BLaER1 (cell line): ENCODE data around the gene GRB10.

Experiments
- H3K27ac ChIP-seq: shearing (Covaris generic); formaldehyde crosslinking; 2 replicates; pipeline ENCODE4 v1.8.1; 2022
- H3K27me3 ChIP-seq: shearing (Covaris generic); formaldehyde crosslinking; 2 replicates; pipeline ENCODE4 v1.8.1; 2022
- H3K36me3 ChIP-seq: shearing (Covaris generic); formaldehyde crosslinking; 2 replicates; pipeline ENCODE4 v1.8.1; 2022
- H3K4me1 ChIP-seq: shearing (Covaris generic); formaldehyde crosslinking; 2 replicates; pipeline ENCODE4 v1.8.1; 2022
- H3K4me2 ChIP-seq: shearing (Covaris generic); formaldehyde crosslinking; 2 replicates; pipeline ENCODE4 v1.8.1; 2022
- H3K4me3 ChIP-seq: shearing (Covaris generic); formaldehyde crosslinking; 2 replicates; pipeline ENCODE4 v1.8.1; 2022
- H3K9ac ChIP-seq: shearing (Covaris generic); formaldehyde crosslinking; 2 replicates; pipeline ENCODE4 v1.8.1; 2022
- H3K9me3 ChIP-seq: shearing (Covaris generic); formaldehyde crosslinking; 2 replicates; pipeline ENCODE4 v1.8.1; 2022
- H4K20me1 ChIP-seq: shearing (Covaris generic); formaldehyde crosslinking; 2 replicates; pipeline ENCODE4 v1.8.1; 2022
- Cebpa-rat ChIP-seq: shearing (Covaris generic); IDR thresholded peaks from 2 replicates; pipeline ENCODE4 v1.8.1; 2022

The GRB10 gene

DNA sequence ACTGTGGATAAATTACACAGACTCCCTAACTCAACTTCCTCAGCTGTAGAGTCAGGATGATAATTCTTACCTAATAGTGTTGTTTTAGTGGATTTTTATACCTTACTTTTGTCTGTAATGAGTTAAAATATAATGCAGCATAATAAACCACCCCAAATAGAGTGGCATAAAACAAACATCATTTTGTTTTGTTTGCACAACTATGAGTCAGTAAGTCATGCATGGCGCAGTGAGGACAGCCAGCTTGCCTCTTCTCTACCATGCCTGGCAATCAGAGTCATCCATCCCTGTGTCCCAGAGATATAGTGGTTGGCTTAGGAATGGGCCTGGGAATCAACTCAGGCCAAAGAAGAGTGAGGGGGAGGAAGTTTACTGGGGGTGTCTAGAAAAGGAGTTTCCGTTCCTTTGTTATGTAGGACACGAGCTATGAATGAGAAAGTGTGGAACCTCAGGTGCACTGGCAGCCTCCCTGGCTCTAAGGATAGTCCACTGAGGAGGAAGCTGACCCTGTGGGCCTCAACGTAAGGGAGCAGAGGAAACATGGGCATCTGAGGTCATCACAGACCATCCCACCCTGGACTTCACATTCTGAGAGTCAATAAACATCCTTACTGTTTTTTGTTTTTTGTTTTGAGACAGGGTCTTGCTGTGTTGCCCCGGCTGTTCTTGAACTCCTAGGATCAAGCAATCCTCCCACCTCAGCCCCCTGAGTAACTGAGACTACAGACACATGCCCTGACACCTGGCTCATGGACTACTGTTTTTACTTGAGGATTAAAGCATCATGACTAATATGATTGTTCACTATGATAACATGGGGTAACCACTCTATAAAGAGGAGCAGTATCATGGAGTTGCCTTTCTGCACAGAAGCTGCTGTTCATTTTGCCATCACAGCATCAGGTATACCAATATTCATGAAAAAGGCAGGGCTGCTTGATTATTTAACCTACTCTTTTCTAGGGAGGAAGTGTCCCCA, 21.0 kb upstream of the GRB10 start:
- Histone ChIP-seq H3K9me3 (0 out of 2 replicates have a peak, but pooled peaks cover under 1% of the 10 kb centered on the region), H3K27ac (no peak overlapping the region), H3K9ac (no peak overlapping the region), H3K36me3 (no peaks in the 10 kb centered on the region), H3K4me2 (peak overlapping the region; percentile 42), H3K4me1 (peaks cover 28% of the 10 kb centered on the region), H3K27me3 (no peaks in the 10 kb centered on the region), H3K4me3 (no peak overlapping the region), H4K20me1 (no peaks in the 10 kb centered on the region)
- TF ChIP-seq Cebpa-rat = no peak

DNA sequence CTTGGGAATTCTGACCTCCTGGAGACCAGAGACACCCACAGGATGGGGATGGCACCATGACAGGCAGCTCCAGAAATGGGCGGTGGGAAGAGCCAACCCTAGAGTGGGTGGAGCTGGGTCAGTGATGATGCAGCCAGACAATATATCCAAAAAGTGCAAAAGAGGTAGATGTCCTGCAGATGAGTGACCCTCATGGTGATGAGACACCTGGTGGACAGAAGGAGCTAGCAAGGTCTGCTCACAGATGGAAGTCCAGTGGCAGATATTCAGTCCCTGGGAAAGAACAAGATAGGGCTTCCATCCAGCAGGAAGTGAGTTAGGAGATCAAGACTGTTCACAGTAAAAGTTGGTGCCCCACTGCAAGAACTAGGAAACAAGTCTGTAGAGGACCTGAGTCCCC, 19.2 kb upstream of the GRB10 start:
- no peaks in the 10 kb centered on the region for H3K27me3 ChIP-seq
- H3K27ac ChIP-seq = no peak overlapping the region

DNA sequence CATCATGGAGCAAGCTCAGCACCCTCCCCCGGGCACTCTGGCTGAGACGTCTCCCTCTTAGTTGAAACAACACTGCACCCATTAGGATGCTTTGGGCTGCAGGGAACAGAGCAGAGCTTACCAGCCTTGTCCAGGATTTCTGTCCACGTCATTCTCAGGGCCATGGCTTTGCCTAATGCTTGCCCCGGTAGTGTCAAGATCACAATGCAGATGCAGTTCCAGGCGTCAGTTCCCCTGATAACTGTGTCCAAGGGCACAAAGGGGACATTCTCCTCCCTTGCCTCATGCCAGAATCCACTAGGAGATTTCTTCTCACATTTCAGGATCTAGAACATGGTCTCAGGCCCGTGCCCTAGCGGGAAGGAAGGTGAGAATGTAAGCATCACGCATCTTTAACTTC, 17.2 kb upstream of the GRB10 start:
- H3K9ac ChIP-seq = no peak overlapping the region
- no peak overlapping the region for H3K27ac ChIP-seq
- H4K20me1 ChIP-seq = no peaks in the 10 kb centered on the region
- no peak overlapping the region for H3K4me2 ChIP-seq
- H3K4me1 ChIP-seq = peaks cover 11% of the 10 kb centered on the region
- no peaks in the 10 kb centered on the region for H3K27me3 ChIP-seq
- 0 out of 2 replicates have a peak, but pooled peaks cover 8% of the 10 kb centered on the region for H3K9me3 ChIP-seq
- H3K4me3 ChIP-seq = no peak overlapping the region
- TF ChIP-seq Cebpa-rat = no peak
- H3K36me3 ChIP-seq = no peaks in the 10 kb centered on the region

More for the DNA sequence above, 19.2 kb upstream of the GRB10 start:
- TF ChIP-seq Cebpa-rat = no peak
- Histone ChIP-seq H3K9me3 (0 out of 2 replicates have a peak, but pooled peaks cover 8% of the 10 kb centered on the region), H3K4me1 (peaks cover 28% of the 10 kb centered on the region), H3K4me2 (no peak overlapping the region), H3K4me3 (no peak overlapping the region), H3K36me3 (no peaks in the 10 kb centered on the region), H3K9ac (no peak overlapping the region), H4K20me1 (no peaks in the 10 kb centered on the region)

DNA sequence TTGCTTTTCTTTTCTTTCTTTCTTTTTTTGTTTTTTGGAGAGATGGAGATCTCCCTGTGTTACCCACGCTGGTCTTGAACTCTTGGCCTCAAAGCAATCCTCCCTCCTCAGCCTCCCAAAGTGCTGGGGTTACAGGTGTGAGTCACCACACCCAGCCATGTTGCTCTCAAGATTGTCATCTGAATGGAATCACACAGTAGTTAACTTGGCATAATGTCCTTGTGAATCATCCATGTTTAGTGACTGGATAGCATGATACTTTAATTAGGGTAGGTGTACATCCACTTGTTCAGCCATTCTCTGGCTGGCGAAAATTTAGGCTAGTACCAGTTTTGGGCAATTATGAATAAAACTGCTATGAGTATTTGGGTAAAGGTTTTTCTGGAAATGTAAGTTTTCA, 15.4 kb upstream of the GRB10 start:
- H3K9ac ChIP-seq = no peak overlapping the region
- H3K4me2 ChIP-seq = no peak overlapping the region
- no peak overlapping the region for H3K4me3 ChIP-seq
- H3K36me3 ChIP-seq = no peaks in the 10 kb centered on the region
- peaks cover 9% of the 10 kb centered on the region; the same call in 1 of the 2 replicates for H3K27me3 ChIP-seq
- no peak overlapping the region for H3K27ac ChIP-seq
- no peaks in the 10 kb centered on the region for H4K20me1 ChIP-seq
- no peak for TF ChIP-seq Cebpa-rat
- H3K9me3 ChIP-seq = 0 out of 2 replicates have a peak, but pooled peaks cover 8% of the 10 kb centered on the region
- peaks cover 5% of the 10 kb centered on the region for H3K4me1 ChIP-seq

DNA sequence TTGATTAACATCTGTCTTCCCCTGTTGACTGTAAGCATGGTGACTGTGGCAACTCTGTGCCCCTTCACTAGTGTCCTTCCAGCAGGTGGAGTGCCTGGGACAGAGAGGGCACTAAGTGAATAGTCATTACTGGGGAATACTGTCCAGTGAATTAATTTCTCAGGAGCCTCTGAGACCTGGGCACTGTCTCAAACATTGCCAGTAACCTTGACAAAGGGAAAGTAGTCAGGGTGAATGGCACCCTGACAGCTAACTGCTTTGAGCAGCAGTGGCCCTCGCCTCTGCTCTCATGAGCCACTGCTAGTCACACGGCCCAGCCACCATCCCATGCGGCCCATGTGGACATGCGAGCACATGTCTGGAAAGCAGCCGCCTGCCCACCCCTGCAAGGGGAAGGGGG, 13.1 kb upstream of the GRB10 start:
- Histone ChIP-seq H3K4me3 (no peak overlapping the region), H3K27me3 (peaks cover 9% of the 10 kb centered on the region; the same call in 1 of the 2 replicates), H3K4me2 (no peak overlapping the region), H3K9ac (no peak overlapping the region), H3K9me3 (0 out of 2 replicates have a peak, but pooled peaks cover 8% of the 10 kb centered on the region), H4K20me1 (peaks cover 10% of the 10 kb centered on the region), H3K4me1 (peaks cover 16% of the 10 kb centered on the region), H3K36me3 (no peaks in the 10 kb centered on the region), H3K27ac (no peak overlapping the region)
- TF ChIP-seq Cebpa-rat = no peak

DNA sequence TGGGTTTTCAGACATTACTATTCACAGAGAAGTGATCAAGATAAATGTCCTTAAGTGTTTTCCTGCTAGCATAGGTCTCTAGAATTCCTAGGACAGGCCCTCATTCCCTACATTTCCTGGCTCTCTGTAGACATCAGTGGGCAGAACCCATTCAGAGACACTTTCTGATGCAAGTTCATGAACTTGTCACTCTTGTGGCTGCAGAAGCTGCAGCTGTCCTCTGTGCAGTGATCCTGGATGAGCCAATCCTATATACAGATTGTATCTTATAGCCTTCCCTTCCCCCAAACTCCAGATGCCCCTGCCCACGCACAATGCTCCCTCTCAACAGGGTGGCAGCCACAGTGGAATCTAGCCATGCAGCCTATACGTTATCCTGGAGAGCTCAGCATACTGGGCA, 12.6 kb upstream of the GRB10 start:
- H3K27me3 ChIP-seq = peaks cover 9% of the 10 kb centered on the region; the same call in 1 of the 2 replicates
- no peak for TF ChIP-seq Cebpa-rat
- H4K20me1 ChIP-seq = peaks cover 15% of the 10 kb centered on the region
- H3K9ac ChIP-seq = no peak overlapping the region
- H3K27ac ChIP-seq = no peak overlapping the region
- no peak overlapping the region for H3K4me2 ChIP-seq
- H3K9me3 ChIP-seq = 0 out of 2 replicates have a peak, but pooled peaks cover 8% of the 10 kb centered on the region
- no peaks in the 10 kb centered on the region for H3K36me3 ChIP-seq
- no peak overlapping the region for H3K4me3 ChIP-seq
- H3K4me1 ChIP-seq = peaks cover 22% of the 10 kb centered on the region

DNA sequence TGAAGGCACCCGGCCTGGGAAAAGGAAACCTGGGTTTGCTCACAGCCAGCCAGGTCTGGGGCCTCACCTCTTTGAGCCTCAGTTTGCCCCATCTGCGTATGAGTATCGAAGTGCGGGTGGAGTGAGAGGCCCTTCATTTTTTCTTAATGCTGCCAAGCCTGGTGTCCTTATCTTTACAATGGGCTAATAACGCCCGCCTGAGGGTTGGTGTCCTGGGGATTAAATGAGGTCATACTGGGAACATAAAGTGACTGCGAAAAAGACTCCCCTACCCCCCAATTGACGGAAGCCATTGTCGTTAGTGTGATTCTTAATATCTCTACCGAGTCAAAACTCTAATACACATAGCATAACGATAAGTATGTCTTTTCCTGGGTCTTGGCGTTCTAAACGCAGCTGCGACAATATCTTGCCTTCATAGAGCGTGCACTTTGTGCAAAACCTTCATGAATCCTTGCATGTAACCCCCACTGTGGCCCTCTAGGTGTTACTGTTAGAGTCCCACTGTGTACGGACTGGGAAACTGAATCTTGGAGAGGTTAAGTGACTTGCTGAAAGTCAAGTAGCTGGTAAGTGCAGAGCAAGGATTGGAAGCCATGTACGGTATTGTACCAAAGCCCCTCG, 11.4 kb upstream of the GRB10 start:
- peaks cover 32% of the 10 kb centered on the region for H3K4me1 ChIP-seq
- no peak for TF ChIP-seq Cebpa-rat
- H3K4me2 ChIP-seq = peak overlapping the region; percentile 89
- peak overlapping the region; percentile 30; the same call in 1 of the 2 replicates for H3K27ac ChIP-seq
- peaks cover 9% of the 10 kb centered on the region; the same call in 1 of the 2 replicates for H3K27me3 ChIP-seq
- H3K9ac ChIP-seq = peak overlapping the region; percentile 70
- H4K20me1 ChIP-seq = peaks cover 27% of the 10 kb centered on the region
- peaks cover 4% of the 10 kb centered on the region for H3K36me3 ChIP-seq
- H3K9me3 ChIP-seq = peaks cover 13% of the 10 kb centered on the region
- H3K4me3 ChIP-seq = peak overlapping the region; percentile 91

DNA sequence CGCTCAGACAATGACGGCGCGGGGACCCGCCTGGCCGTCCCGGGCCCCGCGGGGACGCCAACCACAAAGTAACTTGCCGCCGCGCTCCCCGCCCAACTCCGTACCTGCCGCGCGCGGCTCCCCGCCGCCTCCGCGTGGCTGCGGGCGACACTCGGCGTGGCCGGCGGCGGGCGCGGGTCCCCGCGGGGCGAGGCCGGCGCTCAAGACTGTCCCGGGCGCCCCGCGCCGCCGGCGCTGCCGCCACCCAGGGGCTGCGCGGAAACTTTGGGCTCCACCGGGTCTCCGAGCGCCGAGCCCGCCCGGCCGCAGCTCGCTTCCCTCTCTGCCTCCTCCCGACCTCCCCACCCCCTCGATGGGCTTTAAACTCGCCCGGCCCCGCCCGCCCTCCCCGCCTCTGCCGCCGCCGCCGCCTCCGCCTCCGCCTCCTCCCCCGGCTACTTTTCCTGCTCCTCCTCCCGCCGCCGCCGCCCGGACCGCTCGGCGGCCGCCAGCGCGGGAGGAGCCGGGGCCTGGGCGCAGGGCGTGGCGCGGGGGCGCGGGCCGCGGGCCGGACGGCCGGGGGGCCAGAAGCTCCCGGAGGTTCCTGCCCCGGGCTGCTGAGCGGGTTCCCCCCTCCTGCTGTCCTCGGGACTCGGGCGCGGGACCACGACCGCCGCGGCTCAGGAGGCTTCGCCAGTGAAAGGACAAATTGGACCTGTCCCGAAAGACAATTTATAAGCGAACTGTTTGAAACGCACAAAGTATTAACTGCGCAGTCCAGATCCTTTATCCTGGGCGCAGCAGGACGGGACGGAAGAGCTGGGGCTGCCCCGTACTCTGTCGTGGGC, 10.6 kb upstream of the GRB10 start:
- Histone ChIP-seq H3K27me3 (peaks cover 9% of the 10 kb centered on the region; the same call in 1 of the 2 replicates), H3K4me3 (peak overlapping the region; percentile 91), H3K9ac (peak overlapping the region; percentile 89), H3K4me1 (peaks cover 32% of the 10 kb centered on the region), H4K20me1 (peaks cover 35% of the 10 kb centered on the region), H3K27ac (peak overlapping the region; percentile 94), H3K9me3 (peaks cover 16% of the 10 kb centered on the region), H3K4me2 (peak overlapping the region; percentile 89), H3K36me3 (peaks cover 11% of the 10 kb centered on the region)
- TF ChIP-seq Cebpa-rat = no peak

DNA sequence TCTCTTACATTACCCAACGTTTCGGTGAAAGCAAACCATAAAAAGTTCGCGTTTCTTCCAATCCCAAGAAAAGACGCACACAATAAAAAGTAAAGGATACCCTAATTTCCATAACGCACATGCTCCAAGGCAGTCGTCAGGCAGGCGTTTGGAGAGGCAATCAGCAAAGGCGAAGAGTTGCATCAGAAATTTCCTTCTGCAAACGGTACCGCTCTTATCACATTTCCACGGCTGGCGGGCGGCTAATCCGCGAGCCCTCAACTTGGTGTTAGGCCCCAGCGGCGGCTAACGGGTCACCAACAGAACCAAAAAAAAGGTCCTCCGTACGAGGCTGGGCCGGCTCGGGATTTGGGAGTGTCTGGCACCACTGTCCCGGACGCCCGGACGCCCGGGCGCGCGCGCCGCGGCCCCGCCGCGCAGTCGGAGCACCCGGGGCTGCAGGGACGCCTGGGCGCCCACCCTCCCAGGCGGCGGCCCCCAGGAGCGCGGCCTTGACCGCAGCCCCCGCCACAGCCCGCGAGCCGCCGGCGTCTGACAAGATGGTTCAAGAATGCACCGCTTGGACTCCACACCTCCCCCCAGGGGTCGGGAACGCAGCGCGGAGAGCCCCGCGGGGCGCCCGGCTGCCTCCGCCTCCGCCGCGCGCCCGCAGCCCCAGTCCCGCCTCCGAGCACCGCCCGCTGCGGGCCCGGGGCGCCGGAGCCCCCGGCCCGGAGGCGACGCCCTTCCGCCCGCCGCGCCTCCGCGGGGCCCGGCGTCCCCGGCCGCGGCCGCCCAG, 9.8 kb upstream of the GRB10 start:
- Histone ChIP-seq H3K27ac (peak overlapping the region; percentile 94), H3K4me3 (peak overlapping the region; percentile 91), H3K4me2 (peak overlapping the region; percentile 82), H3K36me3 (peaks cover 19% of the 10 kb centered on the region), H4K20me1 (peaks cover 43% of the 10 kb centered on the region), H3K27me3 (peaks cover 9% of the 10 kb centered on the region; the same call in 1 of the 2 replicates), H3K9ac (peak overlapping the region; percentile 89), H3K9me3 (peaks cover 20% of the 10 kb centered on the region), H3K4me1 (peaks cover 32% of the 10 kb centered on the region)
- no peak; the same call in 1 of the 2 replicates for TF ChIP-seq Cebpa-rat
